ENCODE measurements around the gene CIDEC. TPM values are rescaled to one million over a fixed set of nuclear protein-coding genes. Genes with fewer than 3 reads are reported as not detected.
A peak's percentile ranks its signal among the peaks of the same experiment; 100 is the strongest.
"Not testable (repeated sequence)": the region's sequence is repeated elsewhere in the genome, so short reads cannot be mapped to it uniquely, and the experiment has no call there.

CIDEC gene
- total and polyA plus RNA-seq, 5 experiments from 2014 or later: 0.26 to 0.31 TPM; not detected in 3

DNA sequence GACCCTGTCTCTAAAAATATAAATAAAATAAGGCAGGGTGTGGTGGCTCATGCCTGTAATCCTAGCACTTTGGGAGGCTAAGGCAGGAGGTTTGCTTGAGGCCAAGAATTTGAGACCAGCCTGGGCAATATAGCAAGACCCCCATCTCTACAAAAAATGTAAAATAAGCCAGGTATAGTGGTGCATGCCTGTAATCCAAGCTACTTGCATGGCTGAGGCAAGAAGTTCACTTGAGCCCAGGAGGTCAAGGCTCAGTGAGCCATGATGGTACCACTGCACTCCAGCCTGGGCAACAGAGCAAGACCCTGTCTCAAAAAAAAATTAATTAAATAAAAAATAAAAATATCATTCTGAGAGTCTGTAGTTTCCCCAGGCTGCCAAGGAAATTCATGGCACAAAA lies 6.3 kb upstream of the CIDEC start:
- POLR2A ChIA-PET: interaction anchor here (0.7 kb wide), 1 partner anchor 93 kb away, joined by 4 read pairs; no protein-coding TSS in a partner anchor
- ATAC-seq: no peak
- DNase-seq: no peak
- peaks cover 4 to 9% (median 7%) of the 10 kb centered on the region in 4 donors for H3K4me1 Mint-ChIP-seq
- H3K27ac Mint-ChIP-seq: no peak overlapping the region
- no peaks in the 10 kb centered on the region for H3K27me3 Mint-ChIP-seq
- no peaks in the 10 kb centered on the region for H3K36me3 Mint-ChIP-seq
- no peak overlapping the region for H3K4me3 Mint-ChIP-seq
- peaks cover 0 to 2% (median 0%) of the 10 kb centered on the region in 9 donors for H3K9me3 Mint-ChIP-seq

DNA sequence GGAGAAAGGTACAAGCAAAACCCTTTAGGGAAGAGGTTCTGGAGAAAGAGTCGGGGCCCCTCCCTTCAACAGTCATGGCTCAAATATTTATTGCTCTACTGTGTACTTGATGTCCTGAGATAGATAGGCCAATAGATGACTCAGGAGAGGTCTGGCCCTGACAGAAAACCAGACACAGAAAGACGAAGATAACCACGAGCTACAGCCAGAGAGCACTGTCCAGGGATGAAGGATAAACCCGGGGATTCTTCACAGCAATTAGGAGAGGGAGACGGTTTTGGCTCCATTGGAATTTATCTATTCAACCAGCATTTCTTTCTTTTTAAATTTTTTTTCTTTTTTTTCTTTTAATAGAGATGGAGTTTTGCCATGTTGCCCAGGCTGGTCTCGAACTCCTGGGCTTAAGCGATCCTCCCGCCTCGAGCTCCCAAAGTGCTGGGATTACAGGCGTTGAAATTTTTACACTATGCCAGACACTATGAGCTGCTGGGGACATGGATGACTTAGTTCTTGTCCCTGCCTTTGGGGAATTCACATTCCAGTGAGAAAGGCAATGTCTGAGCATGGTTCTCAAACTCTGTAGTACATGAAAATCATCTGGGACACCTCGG lies 4.6 kb upstream of the CIDEC start:
- H3K4me1 Mint-ChIP-seq: peaks cover 0 to under 1% (median 0%) of the 10 kb centered on the region in 4 donors
- POLR2A ChIA-PET: interaction anchor here (0.6 to 1.2 kb wide), 2 partner anchors 9 to 28 kb away, joined by 3 read pairs; no protein-coding TSS in a partner anchor
- no peak overlapping the region for H3K4me3 Mint-ChIP-seq
- H3K27me3 Mint-ChIP-seq: peaks cover 0 to 2% (median 0%) of the 10 kb centered on the region in 5 donors
- no peak for ATAC-seq
- no peaks in the 10 kb centered on the region for H3K36me3 Mint-ChIP-seq
- DNase-seq: no peak
- no peaks in the 10 kb centered on the region for H3K9me3 Mint-ChIP-seq
- peak overlapping the region in 1 of 10 donors; percentile 39 for H3K27ac Mint-ChIP-seq

DNA sequence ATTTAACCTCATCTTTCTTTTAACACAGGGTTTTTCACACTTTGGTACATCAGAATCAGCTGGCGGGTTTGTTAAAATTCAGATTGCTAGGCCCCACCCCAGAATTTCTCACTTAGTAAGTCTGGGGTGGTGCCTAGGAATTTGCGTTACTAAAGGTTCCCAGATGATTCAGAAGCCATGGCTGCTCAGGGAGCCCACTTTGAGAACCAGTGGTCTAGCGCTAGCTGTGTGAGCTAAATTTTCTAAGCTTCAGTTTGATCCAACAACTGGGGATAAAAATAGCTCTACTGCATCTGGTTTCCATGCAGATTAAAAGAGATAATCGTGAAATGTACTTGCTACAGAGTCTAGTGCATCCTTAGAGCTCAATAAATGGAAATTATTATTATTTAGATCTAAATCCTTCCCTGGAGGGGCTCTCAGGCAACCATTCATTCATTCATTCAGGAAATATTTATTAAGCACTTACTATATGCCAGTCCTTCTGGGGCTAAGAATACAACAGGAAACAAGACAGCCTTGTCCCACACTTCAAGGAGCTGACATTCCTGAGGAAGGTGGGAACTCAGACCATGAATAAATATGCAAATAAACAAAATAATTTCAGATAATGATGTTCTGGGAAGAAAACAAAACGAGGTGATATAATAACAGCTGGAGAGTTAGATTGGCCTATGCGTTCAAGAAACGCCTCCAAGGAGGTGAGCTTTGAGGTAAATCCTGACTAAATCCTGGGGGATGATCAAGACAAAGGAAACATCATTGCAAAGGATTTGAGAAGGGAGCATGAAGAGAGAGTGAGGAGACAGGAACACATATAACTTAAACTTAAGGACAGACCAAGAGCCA lies 3.9 kb upstream of the CIDEC start:
- POLR2A ChIA-PET: interaction anchor here (0.5 to 1.2 kb wide), 3 partner anchors 9 to 158 kb away, joined by 3 to 8 read pairs (median 3); no protein-coding TSS in a partner anchor
- no peaks in the 10 kb centered on the region for H3K9me3 Mint-ChIP-seq
- no peak overlapping the region for H3K4me3 Mint-ChIP-seq
- peak overlapping the region in 1 of 10 donors; percentile 39 for H3K27ac Mint-ChIP-seq
- H3K27me3 Mint-ChIP-seq: peaks cover 0 to 2% (median 0%) of the 10 kb centered on the region in 5 donors
- no peaks in the 10 kb centered on the region for H3K4me1 Mint-ChIP-seq
- ATAC-seq: no peak
- no peak for DNase-seq
- H3K36me3 Mint-ChIP-seq: no peaks in the 10 kb centered on the region

DNA sequence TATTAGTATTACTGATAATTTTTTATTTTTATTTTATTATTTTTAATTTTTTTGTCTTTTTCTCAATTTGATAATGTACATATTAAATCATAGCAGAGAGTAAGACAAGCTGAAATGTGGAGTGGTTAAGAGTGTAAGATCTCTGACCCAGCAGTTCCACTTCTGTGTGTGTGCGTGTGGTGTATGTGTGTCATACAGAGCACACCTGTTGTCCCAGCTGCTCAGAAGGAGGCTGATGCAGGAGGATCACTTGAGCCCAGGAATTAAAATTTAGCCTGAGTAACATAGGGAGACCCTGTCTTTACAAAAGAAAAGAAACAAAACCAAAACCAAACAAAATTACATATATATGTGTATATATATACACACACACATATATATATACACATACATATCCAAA lies 1.4 kb upstream of the CIDEC start:
- H3K4me1 Mint-ChIP-seq: no peaks in the 10 kb centered on the region
- H3K9me3 Mint-ChIP-seq: no peaks in the 10 kb centered on the region
- DNase-seq (no peak), ATAC-seq (no peak)
- no peak overlapping the region for H3K4me3 Mint-ChIP-seq
- peaks cover 0 to 2% (median 0%) of the 10 kb centered on the region in 5 donors for H3K27me3 Mint-ChIP-seq
- H3K36me3 Mint-ChIP-seq: no peaks in the 10 kb centered on the region
- H3K27ac Mint-ChIP-seq: no peak overlapping the region
- POLR2A ChIA-PET: no interaction called here

DNA sequence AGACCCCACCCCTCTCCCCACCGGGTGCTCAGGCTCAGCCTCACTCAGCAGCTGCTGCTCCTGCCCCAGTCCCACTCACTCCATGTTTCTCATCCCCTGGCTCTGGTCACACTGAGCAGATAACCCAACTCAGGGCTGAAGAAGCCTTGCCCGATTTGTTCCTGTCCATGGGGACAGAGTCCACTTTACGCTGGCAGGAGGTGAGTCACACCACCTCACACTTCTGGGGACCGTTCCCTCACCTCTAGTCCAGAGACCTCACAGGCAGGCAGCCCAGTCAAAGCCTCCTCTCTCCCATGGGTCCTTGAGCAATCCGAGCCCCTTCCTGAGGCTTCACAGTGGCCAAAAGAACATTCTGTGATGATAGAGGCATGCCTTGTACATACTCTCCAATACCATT lies 1.4 kb downstream of the CIDEC start:
- POLR2A ChIA-PET: interaction anchor here (0.7 kb wide), 1 partner anchor 38 kb away, joined by 3 read pairs; the partner anchor contains the start of gene IL17RC
- no peaks in the 10 kb centered on the region for H3K36me3 Mint-ChIP-seq
- H3K27me3 Mint-ChIP-seq: peaks cover 0 to 2% (median 0%) of the 10 kb centered on the region in 5 donors
- DNase-seq (no peak), ATAC-seq (no peak)
- H3K4me1 Mint-ChIP-seq: no peaks in the 10 kb centered on the region
- H3K4me3 Mint-ChIP-seq: no peak overlapping the region
- H3K9me3 Mint-ChIP-seq: no peaks in the 10 kb centered on the region
- peak overlapping the region in 2 of 10 donors; percentile 3 to 67 for H3K27ac Mint-ChIP-seq

DNA sequence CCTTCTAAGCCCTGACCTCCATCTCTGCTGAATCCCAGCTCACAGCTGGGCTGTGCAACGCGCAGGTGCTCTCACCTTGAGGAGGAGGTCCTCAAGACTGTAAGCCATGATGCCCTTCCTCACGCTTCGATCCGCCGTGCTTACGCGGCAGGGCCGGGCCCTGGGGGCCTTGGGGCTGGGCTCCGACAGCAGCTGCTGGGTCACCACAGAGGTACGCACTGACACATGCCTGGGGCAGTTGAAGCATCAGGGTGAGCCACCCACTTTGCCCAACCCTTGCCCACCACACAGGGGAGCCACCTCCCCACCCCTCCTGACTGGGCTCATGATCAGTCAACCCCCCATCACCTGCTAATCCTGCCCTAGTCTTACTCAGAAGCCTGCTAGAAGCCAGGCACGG lies 3.1 kb downstream of the CIDEC start:
- POLR2A ChIA-PET: no interaction called here
- ATAC-seq: peak; percentile 44 to 57
- peak in 1 of 10 donors; percentile 8 for DNase-seq

DNA sequence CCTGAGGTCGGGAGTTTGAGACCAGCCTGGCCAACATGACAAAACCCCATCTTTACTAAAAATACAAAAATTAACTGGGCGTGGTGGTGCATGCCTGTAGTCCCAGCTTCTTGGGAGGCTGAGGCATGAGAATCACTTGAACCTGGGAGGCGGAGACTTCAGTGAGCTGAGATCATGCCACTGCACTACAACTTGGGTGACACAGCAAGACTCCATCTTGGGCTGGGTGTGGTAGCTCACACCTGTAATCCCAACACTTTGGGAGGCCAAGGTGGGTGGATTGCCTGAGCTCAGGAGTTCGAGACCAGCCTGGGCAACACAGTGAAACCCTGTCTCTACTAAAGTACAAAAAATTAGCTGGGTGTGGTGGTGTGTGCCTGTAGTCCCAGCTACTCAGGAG lies 3.8 kb downstream of the CIDEC start:
- ATAC-seq, POLR2A ChIA-PET, H3K27ac Mint-ChIP-seq: not testable (repeated sequence)

More for the DNA sequence above, 3.1 kb downstream of the CIDEC start:
- Mint-ChIP-seq H3K27ac (no peak overlapping the region), H3K27me3 (peaks cover 0 to 2% (median 0%) of the 10 kb centered on the region in 5 donors), H3K4me3 (no peak overlapping the region), H3K9me3 (no peaks in the 10 kb centered on the region), H3K36me3 (no peaks in the 10 kb centered on the region), H3K4me1 (no peaks in the 10 kb centered on the region)

DNA sequence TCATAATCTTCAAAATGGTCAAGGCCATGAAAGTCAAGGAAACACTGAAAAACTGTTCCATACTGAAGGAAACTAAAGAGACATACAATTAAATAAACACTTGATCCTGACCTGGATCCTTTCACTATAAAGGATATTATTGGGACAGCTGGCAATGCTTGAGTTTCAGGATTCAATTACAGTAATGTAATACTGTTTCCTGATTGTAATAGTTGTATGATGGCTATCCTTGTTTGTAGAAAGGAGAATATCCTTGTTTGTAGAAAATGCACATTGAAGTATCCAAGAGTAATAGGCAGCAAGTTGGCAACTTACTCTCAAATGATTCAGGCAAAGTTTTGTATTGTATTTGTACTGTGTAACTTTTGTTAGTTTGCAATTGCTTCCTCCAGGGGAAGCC lies 4.6 kb downstream of the CIDEC start:
- no peaks in the 10 kb centered on the region for H3K4me1 Mint-ChIP-seq
- H3K9me3 Mint-ChIP-seq: no peaks in the 10 kb centered on the region
- no peak overlapping the region for H3K4me3 Mint-ChIP-seq
- ATAC-seq: no peak
- no peak for DNase-seq
- H3K36me3 Mint-ChIP-seq: no peaks in the 10 kb centered on the region
- H3K27me3 Mint-ChIP-seq: peaks cover 0 to 2% (median 0%) of the 10 kb centered on the region in 5 donors
- POLR2A ChIA-PET: no interaction called here
- no peak overlapping the region for H3K27ac Mint-ChIP-seq

More for the DNA sequence above, 3.8 kb downstream of the CIDEC start:
- H3K4me1 Mint-ChIP-seq, H3K9me3 Mint-ChIP-seq, H3K36me3 Mint-ChIP-seq, DNase-seq, H3K4me3 Mint-ChIP-seq, H3K27me3 Mint-ChIP-seq: not testable (repeated sequence)

DNA sequence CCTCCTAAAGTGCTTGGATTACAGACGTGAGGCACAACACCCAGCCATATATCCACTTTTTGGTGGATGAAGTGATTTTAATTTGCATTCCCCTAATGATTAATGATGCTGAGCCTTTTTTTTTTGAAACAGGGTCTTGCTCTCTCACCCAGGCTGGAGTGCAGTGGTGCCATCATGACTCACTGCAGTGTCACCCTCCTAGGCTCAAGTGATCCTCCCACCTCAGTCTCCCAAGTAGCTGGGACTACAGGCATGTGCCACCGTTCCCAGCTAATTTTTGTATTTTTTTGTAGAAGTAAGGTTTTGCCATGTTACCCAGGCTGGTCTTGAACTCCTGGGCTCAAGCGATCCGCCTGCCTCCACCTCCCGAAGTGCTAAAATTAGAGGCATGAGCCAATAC lies 8.0 kb downstream of the CIDEC start:
- H3K9me3 Mint-ChIP-seq, DNase-seq, H3K4me1 Mint-ChIP-seq, ATAC-seq, POLR2A ChIA-PET, H3K27me3 Mint-ChIP-seq, H3K36me3 Mint-ChIP-seq, H3K27ac Mint-ChIP-seq, H3K4me3 Mint-ChIP-seq: not testable (repeated sequence)

DNA sequence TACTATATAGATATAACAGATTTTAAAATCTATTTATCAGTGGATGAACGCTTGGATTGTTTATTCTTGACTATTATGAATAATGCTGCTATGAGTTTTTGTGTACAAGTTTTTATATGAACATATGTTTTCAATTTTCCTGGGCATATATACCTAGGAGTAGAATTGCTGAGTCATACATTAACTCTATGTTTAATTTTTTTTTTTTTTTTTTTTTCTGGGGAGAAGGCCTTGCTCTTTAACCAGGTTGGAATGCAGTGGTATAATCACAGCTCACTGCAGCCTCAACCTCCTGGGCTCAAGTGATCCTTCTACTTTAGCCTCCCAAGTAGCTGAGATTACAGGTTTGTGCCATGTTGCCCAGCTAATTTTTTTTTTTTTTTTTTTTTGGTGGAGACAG lies 9.1 kb downstream of the CIDEC start:
- POLR2A ChIA-PET: interaction anchor here (0.6 kb wide), 1 partner anchor 26 kb away, joined by 3 read pairs; no protein-coding TSS in a partner anchor
- H3K27ac Mint-ChIP-seq: peak overlapping the region in 1 of 10 donors; percentile 61
- no peaks in the 10 kb centered on the region for H3K4me1 Mint-ChIP-seq
- no peaks in the 10 kb centered on the region for H3K27me3 Mint-ChIP-seq
- no peaks in the 10 kb centered on the region for H3K36me3 Mint-ChIP-seq
- DNase-seq (no peak), ATAC-seq (no peak)
- H3K9me3 Mint-ChIP-seq: no peaks in the 10 kb centered on the region
- no peak overlapping the region for H3K4me3 Mint-ChIP-seq

DNA sequence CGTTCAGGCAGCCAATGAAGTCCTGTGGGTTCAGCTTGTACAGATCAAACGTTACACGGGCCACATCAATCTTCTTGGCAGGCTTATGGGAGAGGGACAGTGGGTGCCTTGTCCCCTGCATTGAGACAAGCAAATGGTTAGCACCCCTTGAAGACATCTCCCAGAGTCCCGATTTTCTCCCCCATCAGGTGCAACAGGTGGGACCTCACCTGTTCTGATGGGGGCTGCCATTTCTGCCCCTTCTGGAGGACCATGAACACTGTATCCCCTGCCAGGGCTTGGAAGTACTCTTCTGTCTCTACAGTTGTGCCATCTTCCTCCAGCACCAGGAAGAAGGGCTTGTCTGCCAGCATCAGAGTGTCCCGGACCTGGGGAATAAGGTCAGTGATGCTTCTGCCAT lies 10.1 kb downstream of the CIDEC start:
- no peak for DNase-seq
- Mint-ChIP-seq H3K4me3 (no peak overlapping the region), H3K9me3 (no peaks in the 10 kb centered on the region), H3K27ac (no peak overlapping the region), H3K27me3 (no peaks in the 10 kb centered on the region), H3K4me1 (no peaks in the 10 kb centered on the region), H3K36me3 (no peaks in the 10 kb centered on the region)
- POLR2A ChIA-PET: no interaction called here
- ATAC-seq: no peak

DNA sequence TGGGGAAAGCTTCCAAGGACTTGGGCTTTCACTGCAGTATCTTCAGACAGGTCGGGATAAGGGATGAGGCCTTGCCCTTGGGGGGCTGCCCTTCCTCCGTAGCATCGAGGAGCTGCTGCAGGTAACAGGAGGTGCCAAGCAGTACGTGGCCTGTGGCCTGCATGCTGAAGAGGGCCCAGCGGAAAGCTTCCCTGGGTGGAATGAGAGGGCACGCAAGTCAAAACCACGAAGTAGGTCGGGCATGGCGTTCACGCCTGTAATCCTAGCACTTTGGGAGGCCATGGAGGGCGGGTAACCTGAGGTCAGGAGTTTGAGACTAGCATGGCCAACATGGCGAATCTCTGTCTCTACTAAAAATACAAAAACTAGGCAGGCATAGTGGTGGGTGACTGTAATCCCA lies 12.9 kb downstream of the CIDEC start:
- POLR2A ChIA-PET: no interaction called here
- H3K27me3 Mint-ChIP-seq: peaks cover 2 to 4% (median 3%) of the 10 kb centered on the region in 5 donors
- H3K9me3 Mint-ChIP-seq: no peaks in the 10 kb centered on the region
- no peak overlapping the region for H3K4me3 Mint-ChIP-seq
- no peaks in the 10 kb centered on the region for H3K36me3 Mint-ChIP-seq
- no peak for ATAC-seq
- H3K4me1 Mint-ChIP-seq: peaks cover 0 to 3% (median 2%) of the 10 kb centered on the region in 4 donors
- H3K27ac Mint-ChIP-seq: peak overlapping the region in 1 of 10 donors; percentile 55
- DNase-seq: no peak

DNA sequence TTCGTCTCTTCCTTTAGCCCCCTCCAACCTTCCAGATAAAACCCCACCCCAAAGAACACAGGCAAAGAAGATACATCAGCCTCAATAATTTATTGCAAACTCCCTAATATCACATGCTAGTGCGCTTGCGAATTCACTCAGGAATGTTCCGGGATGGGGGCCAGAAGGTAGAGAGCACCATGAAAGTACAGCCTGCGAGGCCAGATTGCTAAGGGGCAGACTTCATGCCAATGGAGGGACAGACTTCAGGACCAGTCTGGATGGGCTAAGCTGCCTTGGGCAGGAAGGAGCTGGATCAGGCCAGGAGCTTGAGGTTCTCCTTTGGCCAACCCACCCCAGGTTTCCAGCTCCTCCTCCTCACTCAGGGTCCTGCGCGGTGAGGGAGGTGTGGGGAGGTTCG lies 13.4 kb downstream of the CIDEC start:
- Mint-ChIP-seq H3K4me3 (no peak overlapping the region), H3K27ac (no peak overlapping the region), H3K36me3 (no peaks in the 10 kb centered on the region), H3K4me1 (peaks cover 0 to 8% (median 4%) of the 10 kb centered on the region in 4 donors), H3K27me3 (peaks cover 5 to 9% (median 6%) of the 10 kb centered on the region in 5 donors), H3K9me3 (no peaks in the 10 kb centered on the region)
- ATAC-seq: no peak
- no peak for DNase-seq
- POLR2A ChIA-PET: no interaction called here

Measured in naive thymus-derived CD8-positive, alpha-beta T cell (primary cell).